ENCODE measurements around the gene BOC.

Gene BOC

GRCh38 chr3:113259196-113259595, 47.8 kb downstream of the BOC start:
- Histone ChIP-seq H3K4me1 (ENCODE audit: control insufficient read depth, insufficient read depth, low read length) (peaks cover 61% of the 10 kb centered on the region), H3K27ac (ENCODE audit: low read length) (peak overlapping the region; percentile 31), H3K36me3 (ENCODE audit: control insufficient read depth in 2 of 2, insufficient read depth in 2 of 2, low read length in 2 of 2) (peaks cover 18 to 23% of the 10 kb centered on the region in 2 donors), H3K27me3 (ENCODE audit: control insufficient read depth in 1 of 2, insufficient read depth in 2 of 2, low read length in 2 of 2) (no peaks in the 10 kb centered on the region), H3K9me3 (ENCODE audit: control insufficient read depth in 2 of 2, low read length in 2 of 2) (no peaks in the 10 kb centered on the region), H3K9ac (ENCODE audit: low read length in 2 of 2) (no peak overlapping the region), H3K4me3 (ENCODE audit: low read length in 2 of 2) (no peak overlapping the region)

DNA sequence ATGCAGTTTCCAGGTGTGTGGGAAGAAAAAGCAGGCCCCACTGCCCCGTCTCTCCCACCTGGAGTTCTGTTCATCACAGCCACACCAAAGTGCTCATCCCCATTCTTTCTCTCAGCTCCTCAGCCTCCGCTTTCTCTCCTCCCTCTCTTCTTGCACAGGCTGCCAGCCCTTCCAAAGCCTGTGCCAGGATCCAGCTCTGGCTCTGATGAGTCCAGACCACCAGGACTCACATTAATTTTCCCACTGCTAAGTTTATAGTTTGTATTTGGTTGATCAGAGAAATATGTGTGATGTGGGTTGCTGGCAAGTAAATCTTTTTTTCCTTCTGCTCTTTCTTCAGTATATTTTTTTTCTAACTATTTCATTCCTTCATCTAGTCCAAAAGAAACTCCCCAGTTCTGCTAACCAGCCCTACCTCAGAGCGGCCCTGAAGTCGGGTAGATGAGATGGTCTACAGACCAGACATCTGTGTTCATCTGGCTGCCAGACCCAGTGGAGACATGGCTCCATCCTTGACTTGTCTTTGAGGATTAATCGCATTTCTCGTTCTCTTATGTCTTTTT, 49.8 kb downstream of the BOC start:
- Histone ChIP-seq H3K4me1 (ENCODE audit: control insufficient read depth, insufficient read depth, low read length) (peaks cover 64% of the 10 kb centered on the region), H3K27ac (ENCODE audit: low read length) (peak overlapping the region; percentile 53)

GRCh38 chr3:113261626-113262303, 50.4 kb downstream of the BOC start:
- Histone ChIP-seq H3K4me3 (ENCODE audit: low read length in 2 of 2) (no peak overlapping the region), H3K9me3 (ENCODE audit: control insufficient read depth in 2 of 2, low read length in 2 of 2) (no peaks in the 10 kb centered on the region), H3K36me3 (ENCODE audit: control insufficient read depth in 2 of 2, insufficient read depth in 2 of 2, low read length in 2 of 2) (peaks cover 25% of the 10 kb centered on the region in 2 donors), H3K27me3 (ENCODE audit: control insufficient read depth in 1 of 2, insufficient read depth in 2 of 2, low read length in 2 of 2) (no peaks in the 10 kb centered on the region), H3K4me1 (ENCODE audit: control insufficient read depth, insufficient read depth, low read length) (peaks cover 64% of the 10 kb centered on the region), H3K27ac (ENCODE audit: low read length) (peak overlapping the region; percentile 53), H3K9ac (ENCODE audit: low read length in 2 of 2) (no peak overlapping the region)

More for the DNA sequence above, 49.8 kb downstream of the BOC start:
- Histone ChIP-seq H3K9ac (ENCODE audit: low read length in 2 of 2) (peak overlapping the region in 1 of 2 donors; percentile 16), H3K27me3 (ENCODE audit: control insufficient read depth in 1 of 2, insufficient read depth in 2 of 2, low read length in 2 of 2) (no peaks in the 10 kb centered on the region), H3K4me3 (ENCODE audit: low read length in 2 of 2) (no peak overlapping the region), H3K9me3 (ENCODE audit: control insufficient read depth in 2 of 2, low read length in 2 of 2) (no peaks in the 10 kb centered on the region), H3K36me3 (ENCODE audit: control insufficient read depth in 2 of 2, insufficient read depth in 2 of 2, low read length in 2 of 2) (peaks cover 23% of the 10 kb centered on the region in 2 donors)

GRCh38 chr3:113262304-113262665, 50.9 kb downstream of the BOC start:
- Histone ChIP-seq H3K36me3 (ENCODE audit: control insufficient read depth in 2 of 2, insufficient read depth in 2 of 2, low read length in 2 of 2) (peaks cover 22 to 27% of the 10 kb centered on the region in 2 donors), H3K9ac (ENCODE audit: low read length in 2 of 2) (no peak overlapping the region), H3K9me3 (ENCODE audit: control insufficient read depth in 2 of 2, low read length in 2 of 2) (no peaks in the 10 kb centered on the region), H3K4me3 (ENCODE audit: low read length in 2 of 2) (no peak overlapping the region), H3K4me1 (ENCODE audit: control insufficient read depth, insufficient read depth, low read length) (peaks cover 64% of the 10 kb centered on the region), H3K27me3 (ENCODE audit: control insufficient read depth in 1 of 2, insufficient read depth in 2 of 2, low read length in 2 of 2) (no peaks in the 10 kb centered on the region), H3K27ac (ENCODE audit: low read length) (no peak overlapping the region)

DNA sequence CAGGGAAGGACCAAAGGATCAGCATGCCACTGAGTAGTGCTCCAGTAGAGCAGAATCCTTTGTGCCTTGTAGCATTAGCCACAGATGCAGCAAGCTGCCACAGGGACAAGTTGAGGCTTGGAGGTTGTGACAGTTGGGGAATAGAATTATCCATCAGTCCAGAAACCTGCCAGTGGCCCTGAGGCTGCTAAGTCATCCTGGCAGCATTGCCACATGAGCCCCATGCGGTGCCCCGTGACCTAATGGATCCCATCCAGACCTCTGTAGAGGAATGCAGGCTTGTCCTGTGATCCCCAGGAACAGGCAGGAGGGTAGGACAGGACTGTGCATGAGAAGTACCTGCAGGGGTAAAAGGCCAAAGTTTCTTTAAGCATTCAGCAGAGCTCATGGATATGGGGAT, 51.7 kb downstream of the BOC start:
- peaks cover 64% of the 10 kb centered on the region for H3K4me1 ChIP-seq (ENCODE audit: control insufficient read depth, insufficient read depth, low read length)
- H3K4me3 ChIP-seq (ENCODE audit: low read length in 2 of 2) = no peak overlapping the region

DNA sequence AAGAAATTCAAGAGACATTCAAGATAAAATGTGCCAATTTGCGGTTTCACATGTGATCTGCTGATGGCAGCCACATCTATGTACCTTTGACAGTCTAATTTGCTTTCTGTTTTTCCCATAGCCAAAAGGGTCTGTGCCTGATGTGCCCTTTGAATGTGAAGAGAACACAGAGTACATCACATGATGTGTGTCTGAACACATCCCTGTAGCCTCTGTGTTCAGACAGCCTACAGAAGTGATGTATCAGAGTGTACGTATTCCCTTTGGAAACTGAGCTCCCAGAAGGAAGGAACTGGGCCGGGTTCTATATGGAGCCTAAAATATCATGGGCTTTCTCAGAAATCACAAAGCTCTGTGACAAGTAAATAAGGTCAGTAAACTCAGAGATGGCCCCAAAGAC, 52.4 kb downstream of the BOC start:
- no peak overlapping the region for H3K9ac ChIP-seq (ENCODE audit: low read length in 2 of 2)
- no peak overlapping the region for H3K27ac ChIP-seq (ENCODE audit: low read length)
- peaks cover 62% of the 10 kb centered on the region for H3K4me1 ChIP-seq (ENCODE audit: control insufficient read depth, insufficient read depth, low read length)
- no peak overlapping the region for H3K4me3 ChIP-seq (ENCODE audit: low read length in 2 of 2)
- no peaks in the 10 kb centered on the region for H3K9me3 ChIP-seq (ENCODE audit: control insufficient read depth in 2 of 2, low read length in 2 of 2)
- H3K36me3 ChIP-seq (ENCODE audit: control insufficient read depth in 2 of 2, insufficient read depth in 2 of 2, low read length in 2 of 2) = peaks cover 32 to 39% of the 10 kb centered on the region in 2 donors
- H3K27me3 ChIP-seq (ENCODE audit: control insufficient read depth in 1 of 2, insufficient read depth in 2 of 2, low read length in 2 of 2) = no peaks in the 10 kb centered on the region

More for the DNA sequence above, 51.7 kb downstream of the BOC start:
- Histone ChIP-seq H3K27ac (ENCODE audit: low read length) (no peak overlapping the region), H3K9ac (ENCODE audit: low read length in 2 of 2) (no peak overlapping the region), H3K9me3 (ENCODE audit: control insufficient read depth in 2 of 2, low read length in 2 of 2) (no peaks in the 10 kb centered on the region), H3K27me3 (ENCODE audit: control insufficient read depth in 1 of 2, insufficient read depth in 2 of 2, low read length in 2 of 2) (no peaks in the 10 kb centered on the region), H3K36me3 (ENCODE audit: control insufficient read depth in 2 of 2, insufficient read depth in 2 of 2, low read length in 2 of 2) (peaks cover 25 to 32% of the 10 kb centered on the region in 2 donors)

DNA sequence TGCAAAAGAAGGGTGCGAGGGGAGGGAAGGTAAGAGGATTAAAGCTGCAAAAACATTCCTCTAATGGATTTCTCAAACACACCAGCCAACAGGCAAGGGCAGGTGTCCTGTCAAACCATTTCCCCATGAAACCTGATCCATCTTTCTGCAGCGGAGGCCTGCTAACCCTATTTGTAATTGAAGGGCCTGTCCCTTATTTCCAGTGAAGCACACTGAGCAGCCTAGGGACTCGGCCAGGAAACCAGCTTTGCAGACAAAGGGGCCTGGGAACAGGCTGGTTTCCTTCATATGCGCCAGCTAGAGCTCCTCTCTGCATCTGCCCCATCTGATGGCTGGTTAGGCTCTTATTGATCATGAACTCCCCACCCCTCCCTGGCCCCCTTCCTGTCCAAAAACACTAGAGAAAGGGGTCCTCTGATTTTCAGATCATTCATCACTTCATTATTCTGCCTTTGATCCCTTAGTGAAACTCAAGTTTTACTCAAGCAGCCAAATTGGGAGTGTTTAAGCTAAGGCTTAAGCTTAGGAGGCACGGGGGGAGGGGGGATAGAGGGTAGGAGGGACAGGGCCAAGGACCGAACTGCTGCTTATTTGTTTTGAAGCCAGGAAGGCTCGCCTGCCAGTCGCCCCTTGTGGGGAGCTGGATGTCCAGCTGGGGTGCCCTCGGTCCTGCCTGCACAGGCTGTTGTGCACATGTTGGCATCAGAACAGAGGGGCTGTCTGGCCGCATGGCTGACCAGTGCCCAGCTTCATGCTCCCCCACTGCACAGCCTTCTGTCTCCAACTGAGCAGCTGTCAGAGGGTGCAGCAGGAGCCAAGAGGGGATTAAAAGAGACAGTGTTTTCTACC, 53.1 kb downstream of the BOC start:
- Histone ChIP-seq H3K27ac (ENCODE audit: low read length) (peak overlapping the region; percentile 18), H3K4me1 (ENCODE audit: control insufficient read depth, insufficient read depth, low read length) (peaks cover 56% of the 10 kb centered on the region), H3K9ac (ENCODE audit: low read length in 2 of 2) (no peak overlapping the region), H3K9me3 (ENCODE audit: control insufficient read depth in 2 of 2, low read length in 2 of 2) (no peaks in the 10 kb centered on the region), H3K27me3 (ENCODE audit: control insufficient read depth in 1 of 2, insufficient read depth in 2 of 2, low read length in 2 of 2) (no peaks in the 10 kb centered on the region), H3K4me3 (ENCODE audit: low read length in 2 of 2) (no peak overlapping the region), H3K36me3 (ENCODE audit: control insufficient read depth in 2 of 2, insufficient read depth in 2 of 2, low read length in 2 of 2) (peaks cover 38 to 44% of the 10 kb centered on the region in 2 donors)

DNA sequence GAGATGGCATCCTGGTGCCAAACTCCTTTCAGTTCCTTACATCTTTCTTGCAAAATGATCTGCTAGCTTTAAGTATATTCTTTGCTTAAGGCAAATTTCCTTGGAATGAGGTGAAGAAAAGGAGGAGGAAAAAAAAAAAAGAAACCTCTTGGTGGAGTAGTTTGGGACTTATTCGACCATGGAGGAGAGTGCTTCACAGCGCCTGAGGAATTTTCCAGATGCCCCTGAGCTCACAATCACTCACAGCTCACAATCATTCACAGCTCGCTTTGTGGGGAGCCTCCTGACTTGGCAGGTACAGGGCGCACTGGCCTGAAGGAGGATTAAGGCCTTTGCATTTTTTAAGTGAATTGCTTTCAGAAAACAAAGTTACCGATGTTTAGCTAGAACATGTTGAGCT, 53.9 kb downstream of the BOC start:
- Histone ChIP-seq H3K36me3 (ENCODE audit: control insufficient read depth in 2 of 2, insufficient read depth in 2 of 2, low read length in 2 of 2) (peaks cover 44 to 45% of the 10 kb centered on the region in 2 donors), H3K27ac (ENCODE audit: low read length) (no peak overlapping the region), H3K4me3 (ENCODE audit: low read length in 2 of 2) (no peak overlapping the region), H3K4me1 (ENCODE audit: control insufficient read depth, insufficient read depth, low read length) (peaks cover 54% of the 10 kb centered on the region), H3K9me3 (ENCODE audit: control insufficient read depth in 2 of 2, low read length in 2 of 2) (no peaks in the 10 kb centered on the region), H3K9ac (ENCODE audit: low read length in 2 of 2) (no peak overlapping the region), H3K27me3 (ENCODE audit: control insufficient read depth in 1 of 2, insufficient read depth in 2 of 2, low read length in 2 of 2) (no peaks in the 10 kb centered on the region)

DNA sequence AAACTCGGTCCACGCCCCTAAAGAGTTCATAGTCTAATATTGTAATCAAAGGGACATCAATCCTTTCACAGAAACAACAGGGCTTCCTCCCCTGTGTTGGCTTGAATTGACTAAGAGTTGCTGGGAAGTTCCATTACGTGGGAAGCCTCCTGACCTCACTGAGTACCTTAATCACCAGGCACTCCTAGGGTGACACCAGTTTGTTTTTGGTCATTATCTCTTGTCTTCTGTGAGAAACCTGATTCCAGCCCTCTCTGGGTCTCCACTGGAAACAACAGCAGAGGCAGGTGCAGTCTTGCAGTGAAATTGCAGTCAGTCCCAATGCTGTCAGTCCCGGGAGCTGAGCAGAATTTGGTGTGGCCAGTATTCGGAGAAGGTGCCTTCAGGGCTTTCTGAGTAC, 55.4 kb downstream of the BOC start:
- Histone ChIP-seq H3K9ac (ENCODE audit: low read length in 2 of 2) (no peak overlapping the region), H3K9me3 (ENCODE audit: control insufficient read depth in 2 of 2, low read length in 2 of 2) (no peaks in the 10 kb centered on the region), H3K27me3 (ENCODE audit: control insufficient read depth in 1 of 2, insufficient read depth in 2 of 2, low read length in 2 of 2) (no peaks in the 10 kb centered on the region), H3K36me3 (ENCODE audit: control insufficient read depth in 2 of 2, insufficient read depth in 2 of 2, low read length in 2 of 2) (peaks cover 57 to 58% of the 10 kb centered on the region in 2 donors), H3K4me3 (ENCODE audit: low read length in 2 of 2) (no peak overlapping the region), H3K27ac (ENCODE audit: low read length) (no peak overlapping the region), H3K4me1 (ENCODE audit: control insufficient read depth, insufficient read depth, low read length) (peaks cover 39% of the 10 kb centered on the region)

DNA sequence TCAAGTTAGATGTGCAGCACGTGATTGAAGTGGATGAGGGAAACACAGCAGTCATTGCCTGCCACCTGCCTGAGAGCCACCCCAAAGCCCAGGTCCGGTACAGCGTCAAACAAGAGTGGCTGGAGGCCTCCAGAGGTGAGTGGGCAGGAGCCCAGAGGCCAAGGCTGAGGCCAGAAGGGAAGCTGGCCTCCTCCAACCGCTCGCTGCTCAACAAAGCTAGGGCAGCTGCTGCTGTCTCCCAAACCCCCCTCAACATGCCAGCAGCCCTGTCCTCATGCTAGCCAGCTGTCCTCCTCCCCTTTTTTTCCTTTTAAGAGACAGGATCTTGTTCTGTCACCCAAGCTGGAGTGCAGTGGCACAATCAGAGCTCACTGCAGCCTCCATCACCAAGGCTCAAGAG, 57.0 kb downstream of the BOC start:
- Histone ChIP-seq H3K27me3 (ENCODE audit: control insufficient read depth in 1 of 2, insufficient read depth in 2 of 2, low read length in 2 of 2) (no peaks in the 10 kb centered on the region), H3K4me3 (ENCODE audit: low read length in 2 of 2) (no peak overlapping the region), H3K36me3 (ENCODE audit: control insufficient read depth in 2 of 2, insufficient read depth in 2 of 2, low read length in 2 of 2) (peaks cover 62 to 66% of the 10 kb centered on the region in 2 donors), H3K9me3 (ENCODE audit: control insufficient read depth in 2 of 2, low read length in 2 of 2) (no peaks in the 10 kb centered on the region), H3K27ac (ENCODE audit: low read length) (peak overlapping the region; percentile 18), H3K9ac (ENCODE audit: low read length in 2 of 2) (no peak overlapping the region), H3K4me1 (ENCODE audit: control insufficient read depth, insufficient read depth, low read length) (peaks cover 25% of the 10 kb centered on the region)

Data from stomach smooth muscle (tissue), 2 donors.